GM21576 (cell line): ENCODE measurements around the gene PKNOX2.

Experiments used
- ATAC-seq: cut with Tn5 transposase; IDR thresholded peaks from one replicate; pipeline ENCODE4 v1.9.1; 2021; ENCODE audit warnings: mild to moderate bottlenecking, moderate library complexity; ENCODE audit not compliant: unreplicated experiment

Gene PKNOX2

GRCh38 chr11:125171974-125172373 is 7.4 kb downstream of the PKNOX2 start:
- ATAC-seq = no peak

- ATAC-seq = no peak
These were observed 8.5 kb downstream of the PKNOX2 start for GRCh38 chr11:125173027-125173426.

GRCh38 chr11:125173556-125173955 is 9.0 kb downstream of the PKNOX2 start:
- no peak for ATAC-seq

- no peak for ATAC-seq
These were observed 9.5 kb downstream of the PKNOX2 start for GRCh38 chr11:125174057-125174456.

GRCh38 chr11:125174686-125175085 is 10.1 kb downstream of the PKNOX2 start:
- no peak for ATAC-seq

- no peak for ATAC-seq
These were observed 10.6 kb downstream of the PKNOX2 start for GRCh38 chr11:125175166-125175565.

GRCh38 chr11:125175896-125176575 is 11.5 kb downstream of the PKNOX2 start:
- no peak for ATAC-seq

GRCh38 chr11:125176866-125177265 is 12.3 kb downstream of the PKNOX2 start:
- peak; percentile 69 for ATAC-seq

GRCh38 chr11:125177543-125177942 is 13.0 kb downstream of the PKNOX2 start:
- no peak for ATAC-seq

- no peak for ATAC-seq
These were observed 14.8 kb downstream of the PKNOX2 start for GRCh38 chr11:125179346-125179745.

GRCh38 chr11:125179895-125180294 is 15.3 kb downstream of the PKNOX2 start:
- no peak for ATAC-seq

GRCh38 chr11:125180413-125181305 is 16.1 kb downstream of the PKNOX2 start:
- peak; percentile 52 for ATAC-seq

- ATAC-seq = no peak
These were observed 18.0 kb downstream of the PKNOX2 start for GRCh38 chr11:125182573-125182972.

GRCh38 chr11:125183641-125184040 is 19.1 kb downstream of the PKNOX2 start:
- no peak for ATAC-seq

GRCh38 chr11:125188021-125188420 is 23.5 kb downstream of the PKNOX2 start:
- no peak for ATAC-seq

GRCh38 chr11:125190566-125190965 is 26.0 kb downstream of the PKNOX2 start:
- no peak for ATAC-seq

GRCh38 chr11:125192183-125192582 is 27.6 kb downstream of the PKNOX2 start:
- no peak for ATAC-seq

GRCh38 chr11:125192717-125193415 is 28.3 kb downstream of the PKNOX2 start:
- no peak for ATAC-seq

- no peak for ATAC-seq
These were observed 28.8 kb downstream of the PKNOX2 start for GRCh38 chr11:125193416-125193726.

- no peak for ATAC-seq
These were observed 29.3 kb downstream of the PKNOX2 start for GRCh38 chr11:125193841-125194240.

- no peak for ATAC-seq
These were observed 35.4 kb downstream of the PKNOX2 start for GRCh38 chr11:125199915-125200314.

- ATAC-seq = no peak
These were observed 35.9 kb downstream of the PKNOX2 start for GRCh38 chr11:125200441-125200840.
